ENCODE measurements around the gene C14orf93. TPM values are rescaled to one million over a fixed set of nuclear protein-coding genes. Genes with fewer than 3 reads are reported as not detected.

Gene C14orf93
- total and polyA plus RNA-seq, 9 of the 15 experiments (the other 6 are each of a cell fraction or from before 2014, with no cell fraction given) = 2.2 to 22.4 (median 16.1) TPM

DNA sequence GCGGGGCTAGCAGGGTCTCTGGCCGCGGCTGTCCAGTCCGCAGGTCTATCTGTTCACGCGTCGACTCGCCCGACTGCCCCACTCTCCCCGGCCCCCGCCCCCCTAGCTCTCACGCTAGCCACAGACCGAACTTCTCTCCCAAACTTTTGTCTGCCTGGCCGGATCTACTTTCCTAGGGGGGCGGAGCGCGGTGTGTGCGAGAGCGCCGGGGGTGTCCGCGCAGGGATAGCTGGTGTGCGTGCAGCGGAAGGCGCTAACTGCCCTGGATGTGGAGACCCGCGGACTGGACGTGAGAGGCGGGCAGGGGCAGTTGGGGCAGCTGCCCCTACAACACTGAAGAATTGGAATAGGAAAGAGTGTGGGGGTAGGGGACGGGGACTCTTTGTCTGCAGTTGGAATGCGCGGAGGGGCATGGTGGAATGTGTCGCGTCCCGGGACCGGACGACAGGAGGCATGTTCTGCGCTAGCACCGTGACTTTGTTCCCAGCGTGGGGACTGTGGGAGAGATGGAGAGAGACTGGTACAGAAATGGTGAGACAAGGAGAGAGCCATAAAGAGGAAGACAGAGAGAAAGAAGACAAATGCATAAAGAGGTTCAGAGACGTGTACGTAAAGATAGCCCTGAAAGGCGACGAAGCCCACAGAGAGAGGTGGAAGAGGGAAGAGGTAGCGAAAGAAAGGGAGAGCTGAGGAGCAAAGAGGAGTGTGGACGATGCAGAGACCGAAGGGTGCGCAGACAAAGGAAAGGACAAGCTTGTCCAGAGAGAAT, 27.3 kb downstream of the C14orf93 start, which contains the start of gene AJUBA (continued):
- TF ChIP-seq, protein P1, sequence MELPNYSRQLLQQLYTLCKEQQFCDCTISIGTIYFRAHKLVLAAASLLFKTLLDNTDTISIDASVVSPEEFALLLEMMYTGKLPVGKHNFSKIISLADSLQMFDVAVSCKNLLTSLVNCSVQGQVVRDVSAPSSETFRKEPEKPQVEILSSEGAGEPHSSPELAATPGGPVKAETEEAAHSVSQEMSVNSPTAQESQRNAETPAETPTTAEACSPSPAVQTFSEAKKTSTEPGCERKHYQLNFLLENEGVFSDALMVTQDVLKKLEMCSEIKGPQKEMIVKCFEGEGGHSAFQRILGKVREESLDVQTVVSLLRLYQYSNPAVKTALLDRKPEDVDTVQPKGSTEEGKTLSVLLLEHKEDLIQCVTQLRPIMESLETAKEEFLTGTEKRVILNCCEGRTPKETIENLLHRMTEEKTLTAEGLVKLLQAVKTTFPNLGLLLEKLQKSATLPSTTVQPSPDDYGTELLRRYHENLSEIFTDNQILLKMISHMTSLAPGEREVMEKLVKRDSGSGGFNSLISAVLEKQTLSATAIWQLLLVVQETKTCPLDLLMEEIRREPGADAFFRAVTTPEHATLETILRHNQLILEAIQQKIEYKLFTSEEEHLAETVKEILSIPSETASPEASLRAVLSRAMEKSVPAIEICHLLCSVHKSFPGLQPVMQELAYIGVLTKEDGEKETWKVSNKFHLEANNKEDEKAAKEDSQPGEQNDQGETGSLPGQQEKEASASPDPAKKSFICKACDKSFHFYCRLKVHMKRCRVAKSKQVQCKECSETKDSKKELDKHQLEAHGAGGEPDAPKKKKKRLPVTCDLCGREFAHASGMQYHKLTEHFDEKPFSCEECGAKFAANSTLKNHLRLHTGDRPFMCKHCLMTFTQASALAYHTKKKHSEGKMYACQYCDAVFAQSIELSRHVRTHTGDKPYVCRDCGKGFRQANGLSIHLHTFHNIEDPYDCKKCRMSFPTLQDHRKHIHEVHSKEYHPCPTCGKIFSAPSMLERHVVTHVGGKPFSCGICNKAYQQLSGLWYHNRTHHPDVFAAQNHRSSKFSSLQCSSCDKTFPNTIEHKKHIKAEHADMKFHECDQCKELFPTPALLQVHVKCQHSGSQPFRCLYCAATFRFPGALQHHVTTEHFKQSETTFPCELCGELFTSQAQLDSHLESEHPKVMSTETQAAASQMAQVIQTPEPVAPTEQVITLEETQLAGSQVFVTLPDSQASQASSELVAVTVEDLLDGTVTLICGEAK (IDR thresholded peaks at IDR 0.05) = peak; percentile 77
- TF ChIP-seq, protein P1 (CRISPR knock-in tag; IDR thresholded peaks at IDR 0.05) = no peak
- TF ChIP-seq CREM (IDR thresholded peaks at IDR 0.05; ENCODE audit: low read depth) = no peak; the same call in none of the 2 replicates
- TF ChIP-seq PYGO2 (tag; IDR thresholded peaks at IDR 0.05) = 0 out of 2 replicates have a peak, but pooled peaks have one; percentile 59
- peak; percentile 74 for TF ChIP-seq MIER1 (IDR thresholded peaks at IDR 0.05; ENCODE audit: low read depth)
- TF ChIP-seq, protein P2, sequence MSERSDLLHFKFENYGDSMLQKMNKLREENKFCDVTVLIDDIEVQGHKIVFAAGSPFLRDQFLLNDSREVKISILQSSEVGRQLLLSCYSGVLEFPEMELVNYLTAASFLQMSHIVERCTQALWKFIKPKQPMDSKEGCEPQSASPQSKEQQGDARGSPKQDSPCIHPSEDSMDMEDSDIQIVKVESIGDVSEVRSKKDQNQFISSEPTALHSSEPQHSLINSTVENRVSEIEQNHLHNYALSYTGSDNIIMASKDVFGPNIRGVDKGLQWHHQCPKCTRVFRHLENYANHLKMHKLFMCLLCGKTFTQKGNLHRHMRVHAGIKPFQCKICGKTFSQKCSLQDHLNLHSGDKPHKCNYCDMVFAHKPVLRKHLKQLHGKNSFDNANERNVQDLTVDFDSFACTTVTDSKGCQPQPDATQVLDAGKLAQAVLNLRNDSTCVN (CRISPR knock-in tag; IDR thresholded peaks at IDR 0.05) = no peak
- TF ChIP-seq, protein P3, sequence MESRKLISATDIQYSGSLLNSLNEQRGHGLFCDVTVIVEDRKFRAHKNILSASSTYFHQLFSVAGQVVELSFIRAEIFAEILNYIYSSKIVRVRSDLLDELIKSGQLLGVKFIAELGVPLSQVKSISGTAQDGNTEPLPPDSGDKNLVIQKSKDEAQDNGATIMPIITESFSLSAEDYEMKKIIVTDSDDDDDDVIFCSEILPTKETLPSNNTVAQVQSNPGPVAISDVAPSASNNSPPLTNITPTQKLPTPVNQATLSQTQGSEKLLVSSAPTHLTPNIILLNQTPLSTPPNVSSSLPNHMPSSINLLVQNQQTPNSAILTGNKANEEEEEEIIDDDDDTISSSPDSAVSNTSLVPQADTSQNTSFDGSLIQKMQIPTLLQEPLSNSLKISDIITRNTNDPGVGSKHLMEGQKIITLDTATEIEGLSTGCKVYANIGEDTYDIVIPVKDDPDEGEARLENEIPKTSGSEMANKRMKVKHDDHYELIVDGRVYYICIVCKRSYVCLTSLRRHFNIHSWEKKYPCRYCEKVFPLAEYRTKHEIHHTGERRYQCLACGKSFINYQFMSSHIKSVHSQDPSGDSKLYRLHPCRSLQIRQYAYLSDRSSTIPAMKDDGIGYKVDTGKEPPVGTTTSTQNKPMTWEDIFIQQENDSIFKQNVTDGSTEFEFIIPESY (CRISPR knock-in tag; IDR thresholded peaks at IDR 0.05) = peak; percentile 14; the same call in 1 of the 2 replicates
- TF ChIP-seq, protein P4, sequence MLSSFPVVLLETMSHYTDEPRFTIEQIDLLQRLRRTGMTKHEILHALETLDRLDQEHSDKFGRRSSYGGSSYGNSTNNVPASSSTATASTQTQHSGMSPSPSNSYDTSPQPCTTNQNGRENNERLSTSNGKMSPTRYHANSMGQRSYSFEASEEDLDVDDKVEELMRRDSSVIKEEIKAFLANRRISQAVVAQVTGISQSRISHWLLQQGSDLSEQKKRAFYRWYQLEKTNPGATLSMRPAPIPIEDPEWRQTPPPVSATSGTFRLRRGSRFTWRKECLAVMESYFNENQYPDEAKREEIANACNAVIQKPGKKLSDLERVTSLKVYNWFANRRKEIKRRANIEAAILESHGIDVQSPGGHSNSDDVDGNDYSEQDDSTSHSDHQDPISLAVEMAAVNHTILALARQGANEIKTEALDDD (IDR thresholded peaks at IDR 0.05) = no peak
- peak; percentile 95 for TF ChIP-seq SP1 (CRISPR knock-in tag; IDR thresholded peaks at IDR 0.05)
- TF ChIP-seq NCOA1 (IDR thresholded peaks at IDR 0.05; ENCODE audit: low read depth) = peak; percentile 73
- peak; percentile 47 for TF ChIP-seq TBP (optimal IDR thresholded peaks at IDR 0.05; ENCODE audit: low read depth, low read length)
- TF ChIP-seq, protein P5, sequence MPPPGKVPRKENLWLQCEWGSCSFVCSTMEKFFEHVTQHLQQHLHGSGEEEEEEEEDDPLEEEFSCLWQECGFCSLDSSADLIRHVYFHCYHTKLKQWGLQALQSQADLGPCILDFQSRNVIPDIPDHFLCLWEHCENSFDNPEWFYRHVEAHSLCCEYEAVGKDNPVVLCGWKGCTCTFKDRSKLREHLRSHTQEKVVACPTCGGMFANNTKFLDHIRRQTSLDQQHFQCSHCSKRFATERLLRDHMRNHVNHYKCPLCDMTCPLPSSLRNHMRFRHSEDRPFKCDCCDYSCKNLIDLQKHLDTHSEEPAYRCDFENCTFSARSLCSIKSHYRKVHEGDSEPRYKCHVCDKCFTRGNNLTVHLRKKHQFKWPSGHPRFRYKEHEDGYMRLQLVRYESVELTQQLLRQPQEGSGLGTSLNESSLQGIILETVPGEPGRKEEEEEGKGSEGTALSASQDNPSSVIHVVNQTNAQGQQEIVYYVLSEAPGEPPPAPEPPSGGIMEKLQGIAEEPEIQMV (tag; conservative IDR thresholded peaks at IDR 0.05; ENCODE audit: low read depth) = 0 out of 2 replicates have a peak, but pooled peaks have one; percentile 23
